ENCODE measurements around the gene CD53. TPM values are rescaled to one million over a fixed set of nuclear protein-coding genes. Genes with fewer than 3 reads are reported as not detected.

CD53 gene
- total RNA-seq, 4 donors from 2014 or later = 6.2 to 11.1 (median 9.3) TPM

DNA sequence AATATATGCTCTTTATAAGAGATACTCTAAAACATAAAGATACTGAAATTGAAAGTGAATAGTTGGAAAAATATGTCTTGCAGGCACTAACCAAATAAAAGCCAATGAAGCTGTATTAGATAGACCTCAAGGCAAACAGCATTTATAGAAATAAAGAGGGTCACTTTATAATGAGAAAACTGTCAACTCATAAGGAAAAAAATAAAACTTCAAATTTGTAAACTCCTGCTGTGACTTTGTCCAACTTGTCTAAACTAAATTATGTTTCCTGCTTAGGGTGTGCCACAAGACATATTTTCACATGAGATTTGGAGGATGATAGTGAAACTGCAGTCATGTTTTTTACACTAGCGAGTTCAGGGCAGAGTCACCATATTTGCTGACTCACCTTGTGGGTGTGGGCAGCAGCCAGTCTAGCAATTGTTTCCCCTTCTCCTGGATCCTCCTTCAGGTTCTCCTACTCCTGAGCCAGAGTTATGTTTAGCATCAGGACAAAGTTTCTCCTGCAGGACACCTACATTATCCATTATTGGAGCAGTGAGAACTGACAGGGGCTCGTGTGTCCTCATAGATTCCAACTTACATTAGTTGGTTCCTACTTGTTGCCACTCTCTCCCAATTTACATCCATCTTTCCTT lies 43.8 kb downstream of the CD53 start:
- no peak for DNase-seq (ENCODE audit: low spot score in 2 of 2)
- Histone ChIP-seq H3K27me3 (no peaks in the 10 kb centered on the region), H3K4me3 (no peak overlapping the region), H3K36me3 (no peaks in the 10 kb centered on the region), H3K27ac (no peak overlapping the region), H3K9me3 (peaks cover 6% of the 10 kb centered on the region), H3K4me1 (no peaks in the 10 kb centered on the region)
- TF ChIP-seq POLR2A (IDR thresholded peaks at IDR 0.05) = no peak
- 26% methylated on average over 2 of the region's 2 CpGs for WGBS

DNA sequence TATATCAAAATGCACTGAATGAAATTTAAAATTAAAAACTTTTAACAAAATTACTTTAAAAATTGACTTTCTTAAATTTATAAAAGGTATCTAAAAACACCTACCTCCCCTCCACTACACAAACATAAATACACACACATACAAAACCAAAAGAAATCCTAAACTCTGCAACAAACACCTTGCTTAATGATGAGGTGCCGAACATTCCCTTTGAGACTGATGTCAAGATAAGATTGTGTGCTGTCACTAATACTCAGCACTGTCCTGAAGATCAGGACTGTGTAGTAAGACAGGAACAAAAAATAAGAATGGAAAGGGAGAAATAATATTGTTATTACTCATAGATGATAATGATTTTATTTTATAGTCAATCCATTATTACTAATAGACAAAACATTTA lies 45.1 kb downstream of the CD53 start:
- Histone ChIP-seq H3K4me1 (no peaks in the 10 kb centered on the region), H3K27me3 (no peaks in the 10 kb centered on the region), H3K27ac (no peak overlapping the region), H3K4me3 (no peak overlapping the region), H3K9me3 (peaks cover 1% of the 10 kb centered on the region), H3K36me3 (no peaks in the 10 kb centered on the region)
- no peak for TF ChIP-seq POLR2AphosphoS5 (IDR thresholded peaks at IDR 0.05)
- TF ChIP-seq, protein P1, sequence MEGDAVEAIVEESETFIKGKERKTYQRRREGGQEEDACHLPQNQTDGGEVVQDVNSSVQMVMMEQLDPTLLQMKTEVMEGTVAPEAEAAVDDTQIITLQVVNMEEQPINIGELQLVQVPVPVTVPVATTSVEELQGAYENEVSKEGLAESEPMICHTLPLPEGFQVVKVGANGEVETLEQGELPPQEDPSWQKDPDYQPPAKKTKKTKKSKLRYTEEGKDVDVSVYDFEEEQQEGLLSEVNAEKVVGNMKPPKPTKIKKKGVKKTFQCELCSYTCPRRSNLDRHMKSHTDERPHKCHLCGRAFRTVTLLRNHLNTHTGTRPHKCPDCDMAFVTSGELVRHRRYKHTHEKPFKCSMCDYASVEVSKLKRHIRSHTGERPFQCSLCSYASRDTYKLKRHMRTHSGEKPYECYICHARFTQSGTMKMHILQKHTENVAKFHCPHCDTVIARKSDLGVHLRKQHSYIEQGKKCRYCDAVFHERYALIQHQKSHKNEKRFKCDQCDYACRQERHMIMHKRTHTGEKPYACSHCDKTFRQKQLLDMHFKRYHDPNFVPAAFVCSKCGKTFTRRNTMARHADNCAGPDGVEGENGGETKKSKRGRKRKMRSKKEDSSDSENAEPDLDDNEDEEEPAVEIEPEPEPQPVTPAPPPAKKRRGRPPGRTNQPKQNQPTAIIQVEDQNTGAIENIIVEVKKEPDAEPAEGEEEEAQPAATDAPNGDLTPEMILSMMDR (IDR thresholded peaks at IDR 0.05) = no peak
- TF ChIP-seq EP300 (IDR thresholded peaks at IDR 0.05) = no peak
- no peak for TF ChIP-seq POLR2A (IDR thresholded peaks at IDR 0.05)
- WGBS = 80% methylated on average over 1 of the region's 1 CpG
- no peak for DNase-seq (ENCODE audit: low spot score in 2 of 2)

- no peak for TF ChIP-seq EP300 (IDR thresholded peaks at IDR 0.05)
- TF ChIP-seq, protein P1 (IDR thresholded peaks at IDR 0.05) = no peak
- no peak for TF ChIP-seq POLR2A (IDR thresholded peaks at IDR 0.05)
- TF ChIP-seq POLR2AphosphoS5 (IDR thresholded peaks at IDR 0.05) = no peak
- H3K4me1 ChIP-seq = no peaks in the 10 kb centered on the region
- no peak for DNase-seq (ENCODE audit: low spot score in 2 of 2)
- no peaks in the 10 kb centered on the region for H3K36me3 ChIP-seq
- no peak overlapping the region for H3K27ac ChIP-seq
- H3K9me3 ChIP-seq = no peaks in the 10 kb centered on the region
- H3K4me3 ChIP-seq = no peak overlapping the region
- 100% methylated on average over 1 of the region's 1 CpG for WGBS
- no peaks in the 10 kb centered on the region for H3K27me3 ChIP-seq
These were observed 49.0 kb downstream of the CD53 start for GRCh38 chr1:110921953-110922352.

- H3K36me3 ChIP-seq = no peaks in the 10 kb centered on the region
- H3K4me1 ChIP-seq = no peaks in the 10 kb centered on the region
- DNase-seq (ENCODE audit: low spot score in 2 of 2) = no peak
- TF ChIP-seq, protein P1 (IDR thresholded peaks at IDR 0.05) = no peak
- TF ChIP-seq POLR2A (IDR thresholded peaks at IDR 0.05) (no peak), EP300 (IDR thresholded peaks at IDR 0.05) (no peak), POLR2AphosphoS5 (IDR thresholded peaks at IDR 0.05) (no peak)
- WGBS = 74% methylated on average over 2 of the region's 2 CpGs
- H3K27ac ChIP-seq = no peak overlapping the region
- H3K9me3 ChIP-seq = no peaks in the 10 kb centered on the region
- H3K27me3 ChIP-seq = no peaks in the 10 kb centered on the region
- H3K4me3 ChIP-seq = no peak overlapping the region
These were observed 54.6 kb downstream of the CD53 start for GRCh38 chr1:110927484-110928075.

DNA sequence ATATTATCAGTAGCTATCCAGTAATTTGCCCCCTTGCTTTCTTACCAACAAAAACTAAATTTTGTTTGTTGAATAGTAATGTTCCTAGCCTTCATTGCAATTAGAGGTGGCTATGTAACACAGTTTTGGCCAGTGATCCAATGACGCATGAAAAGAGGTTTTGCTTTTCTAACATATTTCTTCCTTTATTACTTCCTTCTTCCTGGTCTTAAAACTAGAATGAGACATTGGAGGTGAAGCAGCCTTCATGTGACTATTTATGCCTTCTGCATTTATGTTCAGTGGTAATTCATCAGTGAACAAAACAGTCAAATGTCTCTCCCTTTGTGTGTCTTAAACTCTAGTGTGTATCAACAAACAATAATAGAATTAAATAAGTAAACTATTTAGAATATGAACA lies 55.2 kb downstream of the CD53 start:
- H3K27ac ChIP-seq = no peak overlapping the region
- H3K36me3 ChIP-seq = no peaks in the 10 kb centered on the region
- no peaks in the 10 kb centered on the region for H3K4me1 ChIP-seq
- no peaks in the 10 kb centered on the region for H3K27me3 ChIP-seq
- H3K9me3 ChIP-seq = no peaks in the 10 kb centered on the region
- H3K4me3 ChIP-seq = no peak overlapping the region
- 71% methylated on average over 1 of the region's 1 CpG for WGBS
- no peak for DNase-seq (ENCODE audit: low spot score in 2 of 2)
- no peak for TF ChIP-seq POLR2AphosphoS5 (IDR thresholded peaks at IDR 0.05)
- no peak for TF ChIP-seq POLR2A (IDR thresholded peaks at IDR 0.05)
- TF ChIP-seq EP300 (IDR thresholded peaks at IDR 0.05) = no peak
- TF ChIP-seq, protein P1 (IDR thresholded peaks at IDR 0.05) = no peak

Measured in suprapubic skin (tissue), 4 donors.